Vagina (tissue), 2 donors: ENCODE measurements around the gene ACSL3. TPM values are rescaled to one million over a fixed set of nuclear protein-coding genes. Genes with fewer than 3 reads are reported as not detected.

Experiments used
- DNase-seq, 2 donors: peaks; one replicate each; pipeline ENCODE4 v3.0.0-alpha.2; 2017; ENCODE audit errors: extremely low spot score in 2 of 2
- H3K27ac ChIP-seq: fragments of 200-600 bp; sonication (generic); one replicate; pipeline ENCODE4 v1.5.1; 2019
- H3K27me3 ChIP-seq: fragments of 200-600 bp; sonication (generic); one replicate; pipeline ENCODE4 v1.5.1; 2019
- H3K36me3 ChIP-seq, 2 donors: fragments of 200-600 bp; sonication (generic); one replicate each; pipeline ENCODE4 v1.5.1; 2017 to 2019
- H3K4me1 ChIP-seq: fragments of 200-600 bp; sonication (generic); one replicate; pipeline ENCODE4 v1.5.1; 2019
- H3K4me3 ChIP-seq, 2 donors: fragments of 200-600 bp; sonication (generic); 1 replicate in 1 of 2; 2 replicates in 1 of 2; pipeline ENCODE4 v1.5.1; 2016 to 2019
- H3K9me3 ChIP-seq: fragments of 200-600 bp; sonication (generic); one replicate; pipeline ENCODE4 v1.5.1; 2019
- POLR2A ChIP-seq, 2 donors: fragments of 450-650 bp; IDR thresholded peaks; one replicate each; pipeline ENCODE4 v1.6.1; 2017; ENCODE audit warnings: antibody characterized with exemption in 2 of 2, mild to moderate bottlenecking in 2 of 2, moderate library complexity in 2 of 2
- POLR2AphosphoS5 ChIP-seq, 2 donors: sonication (generic); formaldehyde crosslinking; IDR thresholded peaks; one replicate each; pipeline ENCODE4 v1.9.0; 2017; ENCODE audit warnings: antibody characterized with exemption in 2 of 2, mild to moderate bottlenecking in 2 of 2, low read depth in 1 of 2; ENCODE audit not compliant: insufficient read depth in 1 of 2
- intact Hi-C: fragments of 100-400 bp; cut with DNase I; formaldehyde crosslinking; loops from one replicate; pipeline ENCODE4 v1.15.1; 2023
- total RNA-seq: library from RNA; depleted of rRNA; stranded (reverse); fragments of >200 nt; gene quantifications from one replicate; pipeline ENCODE4 v1.2.3, GENCODE V29; 2016
- TF ChIP-seq, protein P1 (sequence below), 3 experiments: fragments of 450-650 bp in 2 of 3; fragments of 200-600 bp in 1 of 3; sonication (generic) in 1 of 3; IDR thresholded peaks; one replicate each; pipeline ENCODE4 v1.5.1; 2017 to 2019; ENCODE audit warnings: antibody characterized with exemption in 3 of 3, mild to moderate bottlenecking in 2 of 3, moderate library complexity in 2 of 3

ACSL3 gene
- total RNA-seq, 1 donor from 2014 or later: 60.4 TPM

GRCh38 chr2:222920657-222921186 lies 59.9 kb downstream of the ACSL3 start:
- H3K27me3 ChIP-seq: no peaks in the 10 kb centered on the region
- no peak for DNase-seq
- no peaks in the 10 kb centered on the region for H3K9me3 ChIP-seq
- H3K27ac ChIP-seq: no peak overlapping the region
- H3K4me1 ChIP-seq: no peaks in the 10 kb centered on the region
- no peak overlapping the region for H3K4me3 ChIP-seq
- peaks cover 0 to 26% of the 10 kb centered on the region in 2 donors for H3K36me3 ChIP-seq
- intact Hi-C loops: no loop called here
- no peak for TF ChIP-seq POLR2A (IDR thresholded peaks at IDR 0.05)
- no peak for TF ChIP-seq POLR2AphosphoS5 (IDR thresholded peaks at IDR 0.05; ENCODE audit: insufficient read depth in 1 of 2, low read depth in 1 of 2)
- TF ChIP-seq, protein P1, sequence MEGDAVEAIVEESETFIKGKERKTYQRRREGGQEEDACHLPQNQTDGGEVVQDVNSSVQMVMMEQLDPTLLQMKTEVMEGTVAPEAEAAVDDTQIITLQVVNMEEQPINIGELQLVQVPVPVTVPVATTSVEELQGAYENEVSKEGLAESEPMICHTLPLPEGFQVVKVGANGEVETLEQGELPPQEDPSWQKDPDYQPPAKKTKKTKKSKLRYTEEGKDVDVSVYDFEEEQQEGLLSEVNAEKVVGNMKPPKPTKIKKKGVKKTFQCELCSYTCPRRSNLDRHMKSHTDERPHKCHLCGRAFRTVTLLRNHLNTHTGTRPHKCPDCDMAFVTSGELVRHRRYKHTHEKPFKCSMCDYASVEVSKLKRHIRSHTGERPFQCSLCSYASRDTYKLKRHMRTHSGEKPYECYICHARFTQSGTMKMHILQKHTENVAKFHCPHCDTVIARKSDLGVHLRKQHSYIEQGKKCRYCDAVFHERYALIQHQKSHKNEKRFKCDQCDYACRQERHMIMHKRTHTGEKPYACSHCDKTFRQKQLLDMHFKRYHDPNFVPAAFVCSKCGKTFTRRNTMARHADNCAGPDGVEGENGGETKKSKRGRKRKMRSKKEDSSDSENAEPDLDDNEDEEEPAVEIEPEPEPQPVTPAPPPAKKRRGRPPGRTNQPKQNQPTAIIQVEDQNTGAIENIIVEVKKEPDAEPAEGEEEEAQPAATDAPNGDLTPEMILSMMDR (IDR thresholded peaks at IDR 0.05): no peak

- Histone ChIP-seq H3K27me3 (no peaks in the 10 kb centered on the region), H3K4me1 (no peaks in the 10 kb centered on the region), H3K4me3 (no peak overlapping the region), H3K36me3 (peaks cover 0 to 26% of the 10 kb centered on the region in 2 donors), H3K27ac (no peak overlapping the region), H3K9me3 (no peaks in the 10 kb centered on the region)
- TF ChIP-seq, protein P1 (IDR thresholded peaks at IDR 0.05): no peak
- DNase-seq: no peak
- intact Hi-C loops: no loop called here
Measured at GRCh38 chr2:222922019-222922800, 61.4 kb downstream of the ACSL3 start.

GRCh38 chr2:222926915-222927314 lies 66.1 kb downstream of the ACSL3 start:
- Histone ChIP-seq H3K4me3 (no peak overlapping the region), H3K36me3 (peaks cover 0 to 25% of the 10 kb centered on the region in 2 donors), H3K27me3 (no peaks in the 10 kb centered on the region), H3K9me3 (no peaks in the 10 kb centered on the region), H3K27ac (no peak overlapping the region), H3K4me1 (no peaks in the 10 kb centered on the region)
- intact Hi-C loops: no loop called here
- TF ChIP-seq POLR2A (IDR thresholded peaks at IDR 0.05) (no peak), POLR2AphosphoS5 (IDR thresholded peaks at IDR 0.05; ENCODE audit: insufficient read depth in 1 of 2, low read depth in 1 of 2) (no peak)
- TF ChIP-seq, protein P1 (IDR thresholded peaks at IDR 0.05): no peak
- DNase-seq: no peak

GRCh38 chr2:222927600-222927999 lies 66.8 kb downstream of the ACSL3 start:
- intact Hi-C loops: no loop called here
- no peak overlapping the region for H3K27ac ChIP-seq
- H3K4me1 ChIP-seq: no peaks in the 10 kb centered on the region
- no peak overlapping the region for H3K4me3 ChIP-seq
- no peak for DNase-seq
- peaks cover 0 to 25% of the 10 kb centered on the region in 2 donors for H3K36me3 ChIP-seq
- H3K27me3 ChIP-seq: no peaks in the 10 kb centered on the region
- TF ChIP-seq, protein P1 (IDR thresholded peaks at IDR 0.05): no peak
- TF ChIP-seq POLR2AphosphoS5 (IDR thresholded peaks at IDR 0.05; ENCODE audit: insufficient read depth in 1 of 2, low read depth in 1 of 2) (no peak), POLR2A (IDR thresholded peaks at IDR 0.05) (no peak)
- H3K9me3 ChIP-seq: no peaks in the 10 kb centered on the region

DNA sequence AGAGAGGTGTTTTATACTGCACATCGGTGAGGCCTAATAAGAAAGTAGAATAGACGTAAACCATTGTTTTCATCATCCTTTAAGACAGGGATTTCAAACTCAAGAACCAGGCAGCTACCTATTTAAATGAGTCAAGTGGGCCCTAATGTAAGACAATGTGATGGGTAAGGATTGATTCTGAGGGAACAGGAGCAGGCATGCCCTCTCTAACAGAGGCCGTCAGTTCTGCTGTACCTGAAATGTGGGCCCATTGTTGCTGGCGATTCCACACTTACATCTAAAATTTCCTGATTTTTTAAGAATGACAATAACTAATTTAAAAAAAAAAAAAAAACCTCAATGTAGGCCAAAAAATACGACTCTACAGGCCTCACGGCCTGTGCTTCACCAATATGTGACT lies 67.5 kb downstream of the ACSL3 start:
- Histone ChIP-seq H3K4me1 (no peaks in the 10 kb centered on the region), H3K4me3 (no peak overlapping the region), H3K27me3 (no peaks in the 10 kb centered on the region), H3K9me3 (no peaks in the 10 kb centered on the region), H3K27ac (no peak overlapping the region), H3K36me3 (peaks cover 0 to 23% of the 10 kb centered on the region in 2 donors)
- TF ChIP-seq, protein P1 (IDR thresholded peaks at IDR 0.05): no peak
- TF ChIP-seq POLR2AphosphoS5 (IDR thresholded peaks at IDR 0.05; ENCODE audit: insufficient read depth in 1 of 2, low read depth in 1 of 2): no peak
- no peak for TF ChIP-seq POLR2A (IDR thresholded peaks at IDR 0.05)
- DNase-seq: no peak
- intact Hi-C loops: no loop called here
